HuH-7.5 (cell line): Measurements from ENCODE around the gene GRIK4.

Experiments
- DNase-seq: peaks from one replicate; pipeline ENCODE4 v3.0.0; 2011; ENCODE audit warnings: low spot score

The GRIK4 gene

GRCh38 chr11:120958185-120958584 is 446.6 kb downstream of the GRIK4 start:
- DNase-seq = no peak

GRCh38 chr11:120959189-120959588 is 447.6 kb downstream of the GRIK4 start:
- DNase-seq = no peak

- DNase-seq = no peak
Measured at GRCh38 chr11:120964857-120965256, 453.3 kb downstream of the GRIK4 start.

GRCh38 chr11:120966840-120967239 is 455.3 kb downstream of the GRIK4 start:
- no peak for DNase-seq

- no peak for DNase-seq
Measured at GRCh38 chr11:120969993-120970392, 458.4 kb downstream of the GRIK4 start.

- no peak for DNase-seq
Measured at GRCh38 chr11:120971825-120972224, 460.3 kb downstream of the GRIK4 start.

- no peak for DNase-seq
Measured at GRCh38 chr11:120972621-120973020, 461.1 kb downstream of the GRIK4 start.

GRCh38 chr11:120973501-120973900 is 462.0 kb downstream of the GRIK4 start:
- no peak for DNase-seq

DNA sequence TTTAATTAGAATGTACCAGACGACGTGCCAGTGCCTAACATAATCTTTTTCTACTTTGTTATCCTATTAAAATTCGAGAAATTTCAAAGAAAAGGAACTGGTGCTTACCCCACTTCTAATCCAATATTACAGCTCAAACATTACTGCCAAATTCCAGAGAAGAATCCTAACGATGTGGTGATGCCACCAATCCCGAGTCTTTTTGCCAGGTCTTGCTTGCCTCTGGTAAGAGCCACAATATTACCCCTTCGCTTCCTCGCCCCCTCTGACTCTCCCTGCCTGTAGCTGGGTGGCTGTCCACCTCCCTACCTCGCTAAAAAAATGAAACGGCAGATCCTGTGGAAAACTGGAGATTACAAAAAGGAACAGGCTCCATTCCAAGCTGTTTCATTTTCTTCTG is 462.9 kb downstream of the GRIK4 start:
- no peak for DNase-seq

DNA sequence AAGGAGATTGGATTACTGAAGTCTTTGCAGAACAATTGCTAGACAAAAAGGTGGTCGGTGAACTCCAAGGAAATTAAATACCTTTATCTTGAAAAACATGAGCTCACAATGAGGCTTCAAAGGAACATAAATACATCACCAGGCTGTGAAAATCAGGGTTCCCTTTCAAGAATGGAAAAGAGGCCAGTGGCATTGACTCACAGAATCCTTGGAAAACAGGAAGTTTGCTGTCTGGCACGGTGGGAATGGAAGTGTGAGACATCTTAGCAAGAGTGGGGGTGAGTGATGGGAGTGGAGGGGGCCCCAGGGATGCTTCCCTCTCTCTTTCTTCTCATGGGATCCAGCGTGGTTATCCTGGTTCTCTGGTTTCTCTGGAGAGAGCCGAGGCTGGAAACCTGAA is 463.4 kb downstream of the GRIK4 start:
- DNase-seq = no peak

DNA sequence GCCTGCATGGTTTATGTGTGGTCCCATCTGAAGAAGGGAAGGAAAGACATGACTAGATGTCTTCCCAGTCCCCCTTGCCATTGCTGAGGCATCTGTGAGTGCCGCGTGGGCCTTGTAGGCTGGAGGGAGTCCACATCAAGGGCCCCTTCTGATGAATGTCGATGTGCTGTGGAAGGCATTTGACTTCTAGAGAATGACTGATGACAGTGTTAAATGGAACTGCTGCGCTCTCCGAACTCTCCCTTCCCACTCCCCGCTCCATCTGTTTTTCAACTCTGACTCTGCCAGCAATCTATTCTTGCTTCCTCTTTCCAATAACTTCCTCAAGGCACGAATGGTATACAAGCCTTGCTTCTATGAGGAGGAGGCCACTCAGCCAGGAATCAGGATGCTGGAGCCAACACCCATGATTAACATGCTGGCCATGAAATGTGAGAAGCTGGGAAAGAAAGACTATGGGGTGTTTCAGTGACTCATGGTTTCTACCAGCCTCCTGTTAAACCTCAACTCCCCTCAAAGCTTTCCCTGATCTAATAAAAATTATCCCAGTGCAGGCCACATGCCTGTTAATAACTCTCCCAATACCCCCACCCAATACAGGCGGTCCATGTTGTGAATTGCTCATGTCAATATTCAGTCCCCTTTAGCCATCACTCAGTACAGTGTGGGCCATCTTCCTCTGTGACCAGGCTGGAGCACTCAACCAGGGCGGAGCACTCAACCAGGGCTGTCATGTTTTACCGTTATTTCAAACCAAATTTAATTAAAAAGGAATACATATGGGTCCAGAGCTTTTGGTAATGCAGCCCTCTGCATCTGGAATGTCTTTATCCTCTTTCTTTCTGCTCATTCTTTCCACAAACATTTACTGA is 466.0 kb downstream of the GRIK4 start:
- DNase-seq = no peak

DNA sequence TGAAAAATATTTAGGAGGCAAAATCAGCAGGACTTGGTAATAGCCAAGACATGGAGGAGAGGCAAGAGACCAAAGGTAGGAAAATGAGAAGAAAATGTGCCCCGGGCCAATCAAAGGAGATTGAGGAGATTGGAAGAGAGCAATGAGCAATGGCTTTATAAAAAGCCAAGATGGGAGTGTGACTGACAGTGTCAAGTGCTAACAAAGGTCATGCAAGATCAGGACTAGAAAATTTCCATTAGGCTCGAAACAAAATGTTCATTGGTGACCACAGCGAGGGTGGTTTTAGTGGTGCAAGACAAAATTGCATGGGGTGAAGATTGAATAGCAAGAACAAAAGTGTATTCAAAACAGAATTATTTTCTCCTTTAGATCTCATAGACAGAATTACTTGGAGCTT is 467.2 kb downstream of the GRIK4 start:
- DNase-seq = no peak

DNA sequence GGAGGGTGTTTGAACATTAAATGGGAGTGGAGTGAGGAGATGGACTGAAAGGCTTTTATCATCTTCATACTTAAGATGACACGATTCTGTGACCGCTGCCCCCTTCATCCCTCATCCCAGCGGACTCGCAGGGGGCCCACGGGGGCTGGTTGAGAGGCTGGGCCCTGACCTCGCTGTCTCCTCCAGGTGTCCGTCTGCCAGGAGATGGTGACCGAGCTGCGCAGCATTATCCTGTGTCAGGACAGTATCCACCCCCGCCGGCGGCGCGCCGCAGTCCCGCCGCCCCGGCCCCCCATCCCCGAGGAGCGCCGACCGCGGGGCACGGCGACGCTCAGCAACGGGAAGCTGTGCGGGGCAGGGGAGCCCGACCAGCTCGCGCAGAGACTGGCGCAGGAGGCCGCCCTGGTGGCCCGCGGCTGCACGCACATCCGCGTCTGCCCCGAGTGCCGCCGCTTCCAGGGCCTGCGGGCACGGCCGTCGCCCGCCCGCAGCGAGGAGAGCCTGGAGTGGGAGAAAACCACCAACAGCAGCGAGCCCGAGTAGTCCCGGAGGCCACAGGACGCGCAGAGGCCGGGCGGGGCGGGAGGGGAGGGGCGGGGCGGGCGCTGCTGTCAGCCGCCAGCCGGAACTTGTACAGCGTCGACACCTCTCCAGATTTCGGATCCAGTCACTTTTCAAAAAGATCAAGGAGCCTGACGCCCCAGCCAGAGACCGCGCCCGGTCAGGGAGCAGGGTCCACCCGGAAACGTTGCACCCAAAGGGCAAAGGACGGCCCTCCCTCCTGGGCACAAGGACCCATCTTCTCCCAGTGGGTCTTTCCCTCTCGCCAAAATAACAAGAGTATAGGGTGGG is 474.4 kb downstream of the GRIK4 start:
- peak; percentile 41 for DNase-seq

DNA sequence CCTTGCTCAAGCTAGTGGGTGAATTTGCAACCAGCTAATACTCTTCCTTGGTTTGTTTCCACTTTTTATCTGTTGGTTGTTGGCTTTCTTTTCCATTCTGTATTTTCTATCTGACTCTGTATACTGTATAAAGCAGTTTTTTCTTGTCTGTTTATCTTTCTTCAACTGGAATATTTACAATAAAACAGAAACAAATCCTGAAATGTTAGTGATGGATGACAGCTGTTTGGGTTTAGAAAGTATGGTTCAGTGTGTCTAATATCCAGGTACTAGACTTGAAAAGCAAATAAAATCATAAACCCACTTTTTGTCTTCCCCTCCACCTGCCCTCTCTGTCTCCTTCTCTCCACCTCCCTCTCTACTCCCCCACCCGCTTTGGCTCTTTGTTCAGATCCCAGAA is 477.1 kb downstream of the GRIK4 start:
- no peak for DNase-seq

GRCh38 chr11:120991830-120992686 is 480.5 kb downstream of the GRIK4 start:
- no peak for DNase-seq

GRCh38 chr11:120994091-120994859 is 482.7 kb downstream of the GRIK4 start:
- DNase-seq = no peak

DNA sequence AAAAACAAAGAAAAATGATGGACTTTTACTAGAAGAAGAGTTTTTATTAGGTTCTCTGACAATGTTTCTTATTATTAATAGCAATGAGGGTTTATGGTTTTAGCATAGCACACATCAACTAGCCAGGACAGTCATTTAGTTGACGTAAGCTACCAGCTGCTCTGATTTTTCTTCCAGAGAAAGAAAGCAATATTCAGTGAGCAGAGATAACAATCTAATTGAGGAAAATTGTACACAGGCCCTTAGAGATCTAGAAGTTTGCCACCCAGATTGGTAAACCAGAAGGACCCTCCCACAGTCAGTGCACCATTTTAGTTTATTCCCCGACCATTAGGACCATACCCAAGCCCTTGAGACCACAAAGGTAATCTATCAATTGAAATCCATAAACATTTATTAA is 483.6 kb downstream of the GRIK4 start:
- DNase-seq = no peak

- DNase-seq = no peak
Measured at GRCh38 chr11:120996973-120997372, 485.4 kb downstream of the GRIK4 start.

- DNase-seq = no peak
Measured at GRCh38 chr11:120998581-120998980, 487.0 kb downstream of the GRIK4 start.

DNA sequence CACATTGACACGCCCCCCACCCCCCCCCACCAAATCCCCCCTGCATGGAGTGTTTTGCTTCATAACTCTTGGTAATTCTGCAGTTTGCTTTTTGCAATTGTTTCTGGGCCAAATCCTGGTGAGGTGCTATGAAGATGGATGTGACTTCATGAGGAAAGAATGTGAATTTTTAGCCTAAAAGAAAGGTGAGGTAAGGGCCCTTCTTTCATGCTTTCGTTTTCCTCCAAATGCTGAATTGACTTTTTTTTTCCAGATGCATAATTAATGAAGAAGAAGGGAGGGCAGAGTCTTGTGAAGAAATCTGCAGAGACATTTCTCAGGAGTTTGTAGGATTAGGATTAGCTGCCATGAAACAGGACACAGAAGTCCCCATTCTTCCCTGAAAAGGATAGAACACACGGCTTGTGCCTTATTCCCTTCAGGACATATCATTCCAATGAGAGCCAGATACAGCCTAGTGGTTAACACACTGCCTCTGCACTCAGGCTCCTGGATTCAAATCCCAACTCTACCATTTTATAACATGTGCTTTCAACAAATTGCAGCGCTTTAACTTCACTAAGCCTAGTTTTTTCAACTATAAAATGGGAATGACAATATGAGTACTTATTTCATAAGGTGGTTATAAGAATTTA is 492.8 kb downstream of the GRIK4 start:
- no peak for DNase-seq

DNA sequence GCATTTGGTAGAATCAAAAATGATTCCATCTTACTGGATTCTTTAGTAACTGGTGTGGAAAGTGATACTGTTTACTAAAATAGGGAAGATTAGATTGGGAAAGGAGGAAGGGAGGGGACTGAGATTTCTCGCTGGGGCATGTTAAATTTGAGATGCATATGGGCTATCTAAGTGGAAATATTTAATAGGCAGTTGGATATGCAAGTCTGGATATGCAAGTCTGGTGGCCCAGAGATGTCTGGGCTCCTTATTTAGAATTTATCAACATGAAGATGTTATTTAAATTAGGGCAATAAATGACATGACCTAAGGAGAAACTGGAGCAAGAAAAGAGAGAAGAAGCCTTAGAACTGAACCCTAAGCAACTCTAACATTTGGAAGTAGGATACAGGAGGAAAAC is 495.4 kb downstream of the GRIK4 start:
- no peak for DNase-seq
